ENCODE results near the gene SHISA6. TPM values are rescaled to one million over a fixed set of nuclear protein-coding genes. Genes with fewer than 3 reads are reported as not detected.

SHISA6 gene
- total RNA-seq, 1 experiment from 2014 or later: 40.0 TPM

DNA sequence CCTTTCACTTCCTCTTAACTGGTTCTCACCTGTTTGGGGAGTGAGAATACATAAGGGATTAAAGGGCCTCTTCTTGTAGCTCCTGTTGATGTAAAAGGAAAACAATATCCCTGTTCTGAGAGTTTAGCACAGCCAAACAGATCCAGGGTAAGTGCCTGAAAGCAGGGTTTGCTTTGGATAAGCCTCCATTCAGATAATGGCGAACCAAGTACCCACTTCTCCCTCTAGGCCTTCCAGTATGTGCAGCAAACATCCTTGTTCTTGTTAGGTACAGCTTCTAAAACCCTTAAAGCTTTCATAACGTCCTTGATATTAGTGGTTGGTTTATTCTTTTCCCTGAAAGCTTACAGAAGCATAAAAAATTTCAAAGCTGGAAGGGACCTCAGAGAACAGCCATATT lies 226.6 kb downstream of the SHISA6 start:
- Histone ChIP-seq H3K4me3 (ENCODE audit: low read depth, low read length, poor library complexity, severe bottlenecking) (no peak overlapping the region), H3K27me3 (replicated peaks; ENCODE audit: insufficient read depth, low read depth, low read length, poor library complexity) (no peaks in the 10 kb centered on the region), H3K36me3 (ENCODE audit: insufficient read depth, low read length, poor library complexity, severe bottlenecking) (no peaks in the 10 kb centered on the region), H3K27ac (ENCODE audit: low read depth, low read length, poor library complexity, severe bottlenecking) (no peak overlapping the region), H3K4me1 (ENCODE audit: insufficient read depth, low read length, poor library complexity, severe bottlenecking) (no peaks in the 10 kb centered on the region), H3K9me3 (ENCODE audit: low read depth, low read length, poor library complexity, severe bottlenecking) (no peaks in the 10 kb centered on the region)
- CTCF ChIA-PET: no interaction called here
- intact Hi-C loops (cut with micrococcal nuclease; ENCODE audit: unreplicated experiment): no loop called here
- TF ChIP-seq, protein P1, sequence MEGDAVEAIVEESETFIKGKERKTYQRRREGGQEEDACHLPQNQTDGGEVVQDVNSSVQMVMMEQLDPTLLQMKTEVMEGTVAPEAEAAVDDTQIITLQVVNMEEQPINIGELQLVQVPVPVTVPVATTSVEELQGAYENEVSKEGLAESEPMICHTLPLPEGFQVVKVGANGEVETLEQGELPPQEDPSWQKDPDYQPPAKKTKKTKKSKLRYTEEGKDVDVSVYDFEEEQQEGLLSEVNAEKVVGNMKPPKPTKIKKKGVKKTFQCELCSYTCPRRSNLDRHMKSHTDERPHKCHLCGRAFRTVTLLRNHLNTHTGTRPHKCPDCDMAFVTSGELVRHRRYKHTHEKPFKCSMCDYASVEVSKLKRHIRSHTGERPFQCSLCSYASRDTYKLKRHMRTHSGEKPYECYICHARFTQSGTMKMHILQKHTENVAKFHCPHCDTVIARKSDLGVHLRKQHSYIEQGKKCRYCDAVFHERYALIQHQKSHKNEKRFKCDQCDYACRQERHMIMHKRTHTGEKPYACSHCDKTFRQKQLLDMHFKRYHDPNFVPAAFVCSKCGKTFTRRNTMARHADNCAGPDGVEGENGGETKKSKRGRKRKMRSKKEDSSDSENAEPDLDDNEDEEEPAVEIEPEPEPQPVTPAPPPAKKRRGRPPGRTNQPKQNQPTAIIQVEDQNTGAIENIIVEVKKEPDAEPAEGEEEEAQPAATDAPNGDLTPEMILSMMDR (conservative IDR thresholded peaks at IDR 0.05; ENCODE audit: low read depth, low read length): no peak
- no peak for TF ChIP-seq EZH2 (IDR thresholded peaks at IDR 0.05; ENCODE audit: borderline replicate concordance, low read depth, low read length, poor library complexity, severe bottlenecking)
- POLR2A ChIA-PET (ENCODE audit: low non-redundant PET): no interaction called here
- DNase-seq (ENCODE audit: low spot score): no peak
- no TSS peak for BruUV-seq (replicated peaks)

- DNase-seq (ENCODE audit: low spot score): no peak
- ChIA-PET POLR2A (ENCODE audit: low non-redundant PET) (no interaction called here), CTCF (no interaction called here)
- no peak for TF ChIP-seq EZH2 (IDR thresholded peaks at IDR 0.05; ENCODE audit: borderline replicate concordance, low read depth, low read length, poor library complexity, severe bottlenecking)
- TF ChIP-seq, protein P1 (conservative IDR thresholded peaks at IDR 0.05; ENCODE audit: low read depth, low read length): no peak
- BruUV-seq (replicated peaks): no TSS peak
- no peaks in the 10 kb centered on the region for H3K36me3 ChIP-seq (ENCODE audit: insufficient read depth, low read length, poor library complexity, severe bottlenecking)
- no peaks in the 10 kb centered on the region for H3K9me3 ChIP-seq (ENCODE audit: low read depth, low read length, poor library complexity, severe bottlenecking)
- H3K27ac ChIP-seq (ENCODE audit: low read depth, low read length, poor library complexity, severe bottlenecking): peak overlapping the region; percentile 68
- H3K27me3 ChIP-seq (replicated peaks; ENCODE audit: insufficient read depth, low read depth, low read length, poor library complexity): no peaks in the 10 kb centered on the region
- intact Hi-C loops (cut with micrococcal nuclease; ENCODE audit: unreplicated experiment): loop anchor here (5.0 kb wide), 1 partner anchor 103 kb away; no protein-coding TSS in a partner anchor
- H3K4me1 ChIP-seq (ENCODE audit: insufficient read depth, low read length, poor library complexity, severe bottlenecking): peaks cover 55% of the 10 kb centered on the region
- no peak overlapping the region for H3K4me3 ChIP-seq (ENCODE audit: low read depth, low read length, poor library complexity, severe bottlenecking)
Observed at GRCh38 chr17:11485336-11486100, 244.5 kb downstream of the SHISA6 start.

DNA sequence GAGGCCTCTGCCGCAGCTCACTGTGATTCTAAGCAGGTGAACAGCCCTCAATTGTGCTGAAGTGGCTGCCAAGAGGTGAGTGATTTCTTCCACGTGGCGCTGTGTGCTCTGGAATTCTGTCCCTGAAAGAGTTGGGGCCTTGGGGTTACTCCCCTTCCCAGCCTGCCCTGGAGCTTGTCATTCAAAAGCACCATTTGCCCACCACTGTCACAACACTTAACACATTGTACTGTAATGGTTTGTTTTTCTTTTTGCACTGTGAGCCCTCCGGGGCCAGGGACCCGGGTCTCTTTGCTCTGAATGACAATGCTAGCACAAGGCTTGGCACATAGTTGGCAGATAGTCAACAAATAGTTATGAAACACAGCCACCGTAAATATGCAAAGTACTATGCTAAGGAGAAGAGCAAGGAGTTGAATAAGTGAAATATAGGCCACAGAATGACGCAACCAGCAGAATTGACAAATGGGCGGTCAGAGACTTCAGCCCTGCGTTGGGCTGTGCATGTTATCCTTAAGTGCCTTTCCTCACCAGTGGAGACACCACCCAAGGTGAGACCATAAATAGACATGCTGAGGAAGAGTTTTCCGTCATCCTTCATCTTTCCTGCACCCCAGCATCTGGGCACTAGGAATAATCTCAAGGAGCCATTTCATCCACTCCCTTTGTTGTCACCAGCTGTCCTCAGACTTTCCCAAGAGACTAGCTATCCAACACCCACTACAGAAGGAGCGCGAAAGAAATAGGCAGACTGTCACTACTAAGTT lies 245.3 kb downstream of the SHISA6 start:
- intact Hi-C loops (cut with micrococcal nuclease; ENCODE audit: unreplicated experiment): loop anchor here (5.0 kb wide), 1 partner anchor 104 kb away; no protein-coding TSS in a partner anchor
- BruUV-seq (replicated peaks): no TSS peak
- H3K9me3 ChIP-seq (ENCODE audit: low read depth, low read length, poor library complexity, severe bottlenecking): no peaks in the 10 kb centered on the region
- POLR2A ChIA-PET (ENCODE audit: low non-redundant PET): no interaction called here
- peak overlapping the region; percentile 68 for H3K27ac ChIP-seq (ENCODE audit: low read depth, low read length, poor library complexity, severe bottlenecking)
- CTCF ChIA-PET: interaction anchor here (1.1 kb wide), 1 partner anchor 256 kb away, joined by 3 read pairs; no protein-coding TSS in a partner anchor
- TF ChIP-seq, protein P1 (conservative IDR thresholded peaks at IDR 0.05; ENCODE audit: low read depth, low read length): no peak
- TF ChIP-seq EZH2 (IDR thresholded peaks at IDR 0.05; ENCODE audit: borderline replicate concordance, low read depth, low read length, poor library complexity, severe bottlenecking): no peak
- H3K4me3 ChIP-seq (ENCODE audit: low read depth, low read length, poor library complexity, severe bottlenecking): no peak overlapping the region
- no peaks in the 10 kb centered on the region for H3K36me3 ChIP-seq (ENCODE audit: insufficient read depth, low read length, poor library complexity, severe bottlenecking)
- no peaks in the 10 kb centered on the region for H3K27me3 ChIP-seq (replicated peaks; ENCODE audit: insufficient read depth, low read depth, low read length, poor library complexity)
- H3K4me1 ChIP-seq (ENCODE audit: insufficient read depth, low read length, poor library complexity, severe bottlenecking): peaks cover 56% of the 10 kb centered on the region
- DNase-seq (ENCODE audit: low spot score): peak; percentile 40

Data from A673 (cell line).